ENCODE results near the gene USP6. TPM values are rescaled to one million over a fixed set of nuclear protein-coding genes. Genes with fewer than 3 reads are reported as not detected.
"Not testable (repeated sequence)": the region's sequence is repeated elsewhere in the genome, so short reads cannot be mapped to it uniquely, and the experiment has no call there.

Gene USP6
- total RNA-seq, 2 donors from 2014 or later: 0.13 TPM; not detected in 1

DNA sequence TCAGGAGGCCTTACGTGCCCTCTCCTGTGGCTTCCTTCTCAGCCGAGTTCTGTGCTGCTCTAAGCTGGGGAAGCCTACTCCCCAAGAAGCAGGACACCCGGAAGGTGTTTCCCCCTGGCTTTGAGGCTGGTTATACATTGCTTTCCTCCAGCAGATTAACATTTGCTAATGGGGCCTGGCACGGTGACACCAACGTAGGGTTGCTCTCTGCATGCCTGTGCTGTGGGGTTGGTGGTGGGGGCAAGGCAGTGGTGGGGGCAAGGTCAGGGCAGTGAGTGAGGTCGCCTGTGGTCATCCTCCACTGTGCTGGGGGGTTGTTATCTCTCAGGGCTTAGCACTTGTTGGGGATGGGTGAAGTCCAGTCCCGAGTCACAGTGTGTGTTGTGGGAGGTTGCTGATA lies 4.2 kb downstream of the USP6 start:
- H3K36me3 ChIP-seq: no peaks in the 10 kb centered on the region
- no peak overlapping the region for H3K4me3 ChIP-seq
- intact Hi-C loops (cut with DNase I): no loop called here
- DNase-seq: no peak
- no peak overlapping the region for H3K27ac ChIP-seq
- TF ChIP-seq, protein P1, sequence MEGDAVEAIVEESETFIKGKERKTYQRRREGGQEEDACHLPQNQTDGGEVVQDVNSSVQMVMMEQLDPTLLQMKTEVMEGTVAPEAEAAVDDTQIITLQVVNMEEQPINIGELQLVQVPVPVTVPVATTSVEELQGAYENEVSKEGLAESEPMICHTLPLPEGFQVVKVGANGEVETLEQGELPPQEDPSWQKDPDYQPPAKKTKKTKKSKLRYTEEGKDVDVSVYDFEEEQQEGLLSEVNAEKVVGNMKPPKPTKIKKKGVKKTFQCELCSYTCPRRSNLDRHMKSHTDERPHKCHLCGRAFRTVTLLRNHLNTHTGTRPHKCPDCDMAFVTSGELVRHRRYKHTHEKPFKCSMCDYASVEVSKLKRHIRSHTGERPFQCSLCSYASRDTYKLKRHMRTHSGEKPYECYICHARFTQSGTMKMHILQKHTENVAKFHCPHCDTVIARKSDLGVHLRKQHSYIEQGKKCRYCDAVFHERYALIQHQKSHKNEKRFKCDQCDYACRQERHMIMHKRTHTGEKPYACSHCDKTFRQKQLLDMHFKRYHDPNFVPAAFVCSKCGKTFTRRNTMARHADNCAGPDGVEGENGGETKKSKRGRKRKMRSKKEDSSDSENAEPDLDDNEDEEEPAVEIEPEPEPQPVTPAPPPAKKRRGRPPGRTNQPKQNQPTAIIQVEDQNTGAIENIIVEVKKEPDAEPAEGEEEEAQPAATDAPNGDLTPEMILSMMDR (IDR thresholded peaks at IDR 0.05): no peak
- H3K9me3 ChIP-seq: no peaks in the 10 kb centered on the region
- peaks cover 14% of the 10 kb centered on the region for H3K27me3 ChIP-seq
- no peak overlapping the region for H3K9ac ChIP-seq (ENCODE audit: low read depth in 2 of 2, low read length in 2 of 2)
- H3K4me1 ChIP-seq: no peaks in the 10 kb centered on the region

DNA sequence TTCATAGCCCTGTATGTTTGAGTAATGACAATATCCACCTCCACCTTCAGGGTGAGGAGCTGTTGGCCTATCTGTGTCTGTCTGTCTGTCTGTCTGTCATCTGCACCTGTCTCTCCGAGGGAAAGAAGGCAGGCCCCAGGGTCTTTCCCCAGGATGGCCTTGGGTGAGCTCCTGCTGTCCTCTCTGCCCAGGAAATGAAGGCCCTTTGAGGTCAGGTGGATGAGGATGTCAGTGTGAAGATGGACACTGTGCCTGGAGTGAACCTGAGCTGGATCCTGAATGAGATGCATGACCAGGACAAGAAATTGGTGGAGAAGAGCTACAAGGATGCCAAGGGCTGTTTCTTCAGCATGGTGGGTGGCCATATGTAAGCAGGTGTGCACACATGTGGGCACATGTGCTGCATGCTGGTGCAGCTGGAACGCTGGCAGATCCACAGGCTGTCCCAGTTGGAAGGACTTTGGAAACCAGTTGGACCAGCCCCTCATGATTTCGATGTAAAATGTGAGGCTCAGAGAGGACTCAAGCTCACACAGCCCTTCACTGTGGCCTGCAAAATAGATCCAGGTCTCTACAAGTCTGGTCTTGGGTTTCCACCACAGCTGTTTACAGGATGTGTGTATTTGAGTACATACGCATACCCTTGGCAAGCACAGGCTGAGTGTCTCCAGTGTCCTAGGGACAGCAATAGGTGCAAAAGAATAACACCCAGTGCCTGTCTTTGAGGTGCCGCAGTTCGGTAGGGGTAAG lies 4.8 kb downstream of the USP6 start:
- H3K27me3 ChIP-seq; intact Hi-C loops (cut with DNase I); H3K9ac ChIP-seq (ENCODE audit: low read depth in 2 of 2, low read length in 2 of 2); H3K9me3 ChIP-seq; H3K4me1 ChIP-seq; H3K4me3 ChIP-seq; H3K27ac ChIP-seq; H3K36me3 ChIP-seq; DNase-seq: not testable (repeated sequence)

DNA sequence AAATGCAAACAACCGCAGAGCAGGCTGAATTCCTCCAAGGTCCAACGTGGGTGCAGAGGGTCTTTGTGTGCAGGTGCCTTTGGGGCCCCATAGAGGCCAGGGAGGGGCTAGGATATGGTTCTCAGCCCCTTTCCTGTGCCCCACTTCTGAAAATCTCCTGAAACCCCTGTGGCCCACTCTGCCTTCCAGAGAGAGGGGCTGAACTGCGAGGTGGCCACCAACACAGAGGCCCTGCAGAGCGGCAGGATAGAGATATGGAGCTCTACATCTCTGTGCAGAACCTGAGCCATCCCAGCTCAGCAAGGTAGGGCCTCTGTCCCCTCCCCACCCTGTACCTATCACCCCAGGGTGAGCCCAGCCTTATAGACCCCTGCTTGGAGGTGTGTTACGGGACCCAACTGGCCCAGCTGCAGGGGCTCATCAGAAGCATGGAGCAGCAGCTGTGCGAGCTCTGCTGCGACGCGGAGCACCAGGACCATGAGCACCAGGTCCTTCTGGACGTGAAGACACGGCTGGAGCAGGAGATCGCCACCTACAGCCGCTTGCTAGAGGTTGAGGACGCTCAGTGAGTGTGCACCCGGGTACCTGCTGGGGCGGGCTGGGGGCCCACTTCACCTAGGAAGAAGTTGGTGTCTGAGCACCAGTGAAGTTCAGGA lies 5.5 kb downstream of the USP6 start:
- no peak for DNase-seq
- no peaks in the 10 kb centered on the region for H3K4me1 ChIP-seq
- H3K36me3 ChIP-seq: no peaks in the 10 kb centered on the region
- no peak overlapping the region for H3K9ac ChIP-seq (ENCODE audit: low read depth in 2 of 2, low read length in 2 of 2)
- intact Hi-C loops (cut with DNase I): no loop called here
- H3K9me3 ChIP-seq: no peaks in the 10 kb centered on the region
- H3K27me3 ChIP-seq: peaks cover 4% of the 10 kb centered on the region
- H3K27ac ChIP-seq: no peak overlapping the region
- TF ChIP-seq, protein P1 (IDR thresholded peaks at IDR 0.05): no peak
- no peak overlapping the region for H3K4me3 ChIP-seq

DNA sequence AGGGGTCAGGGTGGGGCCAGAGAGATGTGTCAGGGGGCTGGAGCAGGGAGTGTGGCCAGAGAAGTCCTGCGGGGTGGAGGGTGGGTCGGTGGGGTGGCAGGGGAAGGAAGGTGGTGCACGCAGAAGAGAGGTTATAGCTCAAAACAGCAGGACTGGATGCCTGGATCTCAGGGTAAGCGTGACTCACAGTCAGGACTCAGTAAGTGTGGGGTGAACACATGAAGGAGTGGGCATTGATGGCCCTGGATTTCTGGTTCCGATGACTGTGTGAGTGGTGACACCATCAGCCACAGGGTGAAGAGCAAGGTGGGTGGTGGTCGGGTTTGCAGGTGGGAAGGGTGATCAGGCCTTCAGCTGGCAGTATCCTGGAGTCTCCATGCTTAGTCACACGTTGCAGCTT lies 6.2 kb downstream of the USP6 start:
- intact Hi-C loops (cut with DNase I); H3K27me3 ChIP-seq; H3K27ac ChIP-seq; H3K36me3 ChIP-seq; H3K9me3 ChIP-seq; DNase-seq; H3K4me1 ChIP-seq; H3K9ac ChIP-seq (ENCODE audit: low read depth in 2 of 2, low read length in 2 of 2); H3K4me3 ChIP-seq: not testable (repeated sequence)

DNA sequence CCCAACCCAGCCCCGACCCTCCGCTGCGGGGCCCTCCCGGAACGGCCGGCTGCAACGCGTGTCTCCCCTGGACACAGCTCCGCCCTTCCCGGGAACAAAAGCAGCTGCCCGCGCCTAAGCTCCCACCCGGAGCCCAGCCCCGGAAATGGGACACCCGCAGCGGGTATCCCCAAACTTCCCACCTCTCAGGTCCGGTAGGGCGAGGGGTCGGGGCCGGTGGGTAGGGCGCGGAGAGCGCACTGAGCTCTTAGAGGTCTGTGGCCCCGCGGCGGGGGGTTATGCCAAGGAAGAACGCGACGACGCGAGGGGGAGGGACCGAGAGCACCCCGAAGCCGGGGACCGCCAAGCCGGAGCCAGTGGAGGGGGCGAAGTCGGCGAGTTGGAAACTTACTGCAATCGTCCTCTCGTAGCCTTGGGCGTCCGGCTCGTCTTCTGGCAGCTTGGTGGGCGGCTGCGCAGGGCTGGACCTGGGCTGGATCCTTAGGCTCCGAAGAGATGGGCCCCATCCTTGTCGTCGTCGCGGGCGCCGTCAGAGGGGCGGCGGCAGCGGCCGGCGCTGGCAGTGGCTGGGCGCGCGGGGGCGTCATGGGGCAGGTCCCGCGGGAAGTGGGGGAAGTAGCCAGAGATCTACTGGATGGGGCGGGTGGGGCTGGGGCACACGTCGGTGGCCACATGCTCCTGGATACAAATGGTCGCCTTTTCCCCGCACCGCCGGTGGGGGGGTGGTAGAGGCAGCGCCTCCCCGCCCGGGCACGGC lies 6.9 kb downstream of the USP6 start:
- intact Hi-C loops (cut with DNase I): no loop called here
- peak overlapping the region; percentile 34 to 44 for H3K9ac ChIP-seq (ENCODE audit: low read depth in 2 of 2, low read length in 2 of 2)
- peak overlapping the region; percentile 42 for H3K4me3 ChIP-seq
- no peaks in the 10 kb centered on the region for H3K4me1 ChIP-seq
- no peak for DNase-seq
- no peaks in the 10 kb centered on the region for H3K9me3 ChIP-seq
- TF ChIP-seq, protein P1 (IDR thresholded peaks at IDR 0.05): no peak
- no peaks in the 10 kb centered on the region for H3K36me3 ChIP-seq
- peaks cover 4% of the 10 kb centered on the region for H3K27me3 ChIP-seq
- H3K27ac ChIP-seq: no peak overlapping the region

DNA sequence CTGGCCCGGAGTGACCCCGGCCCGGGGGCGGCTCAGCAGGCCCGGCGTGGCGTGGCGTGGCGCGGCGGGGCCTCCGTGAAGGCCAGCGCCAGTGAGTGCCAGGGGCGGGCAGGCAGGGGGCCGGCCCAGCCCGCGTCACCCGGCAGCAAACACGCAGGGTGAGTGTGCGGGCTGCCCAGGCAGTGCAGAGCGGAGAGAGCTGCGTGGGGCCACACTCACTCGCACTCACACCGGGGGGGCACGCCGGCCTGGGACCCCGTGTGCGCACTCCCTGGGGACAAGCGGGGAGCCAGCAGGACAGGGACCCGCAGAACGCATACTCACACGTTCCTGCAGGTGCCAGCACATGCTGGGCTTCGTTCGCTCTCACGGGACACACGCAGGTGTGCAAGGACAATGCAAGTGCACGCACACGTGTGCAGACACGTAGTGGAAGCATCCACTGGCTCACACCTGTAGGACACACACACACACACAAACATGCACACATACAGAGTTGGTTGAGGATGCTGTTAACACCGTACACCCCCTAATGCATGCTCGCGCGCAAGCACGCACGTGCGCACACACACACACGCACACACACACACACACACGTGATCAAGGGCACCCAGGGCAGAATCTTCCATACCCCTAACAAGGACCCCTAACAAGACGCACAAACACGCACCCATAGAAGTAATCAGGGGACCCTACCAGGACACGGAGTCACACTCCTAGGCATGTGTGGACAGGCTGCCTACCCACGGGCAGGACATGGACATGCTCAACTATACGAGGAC lies 7.7 kb downstream of the USP6 start:
- DNase-seq: peak; percentile 11
- Histone ChIP-seq H3K9me3 (no peaks in the 10 kb centered on the region), H3K9ac (ENCODE audit: low read depth in 2 of 2, low read length in 2 of 2) (no peak overlapping the region), H3K27me3 (peaks cover 4% of the 10 kb centered on the region), H3K27ac (no peak overlapping the region), H3K4me1 (no peaks in the 10 kb centered on the region), H3K4me3 (peak overlapping the region; percentile 42), H3K36me3 (no peaks in the 10 kb centered on the region)
- intact Hi-C loops (cut with DNase I): no loop called here
- TF ChIP-seq, protein P1 (IDR thresholded peaks at IDR 0.05): no peak

DNA sequence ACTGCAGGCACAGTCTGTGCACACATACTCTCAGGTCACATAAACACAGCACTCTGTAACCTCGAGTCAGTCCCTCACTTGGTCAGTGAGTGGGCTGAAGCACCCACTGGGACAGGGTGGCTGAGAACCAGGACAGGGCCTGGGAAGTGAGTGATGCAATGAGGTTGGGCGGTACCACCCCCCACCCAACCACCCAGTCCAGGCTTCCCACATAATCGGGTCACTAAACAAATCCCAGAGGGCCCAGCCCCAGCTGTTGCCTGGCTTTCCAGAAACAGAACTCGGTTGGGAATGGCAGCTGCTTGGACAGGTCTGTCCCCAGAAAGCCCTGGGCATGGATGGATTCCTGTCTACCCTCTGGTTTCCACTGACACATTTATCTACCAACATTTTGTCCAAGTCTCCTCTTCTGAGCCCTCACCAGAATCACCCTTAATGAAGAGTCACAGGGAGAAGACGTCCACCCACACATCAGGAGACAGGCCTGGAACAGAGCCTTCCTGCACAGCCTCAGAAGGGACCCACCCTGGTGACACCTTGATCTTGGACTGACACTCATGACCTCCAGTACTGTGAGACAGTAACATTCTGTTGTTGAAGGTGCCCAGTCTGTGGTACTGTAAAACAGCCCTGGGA lies 8.4 kb downstream of the USP6 start:
- H3K4me3 ChIP-seq; H3K9ac ChIP-seq (ENCODE audit: low read depth in 2 of 2, low read length in 2 of 2); intact Hi-C loops (cut with DNase I); H3K27ac ChIP-seq; H3K36me3 ChIP-seq; H3K27me3 ChIP-seq; H3K4me1 ChIP-seq; H3K9me3 ChIP-seq: not testable (repeated sequence)
- DNase-seq: peak; percentile 12

DNA sequence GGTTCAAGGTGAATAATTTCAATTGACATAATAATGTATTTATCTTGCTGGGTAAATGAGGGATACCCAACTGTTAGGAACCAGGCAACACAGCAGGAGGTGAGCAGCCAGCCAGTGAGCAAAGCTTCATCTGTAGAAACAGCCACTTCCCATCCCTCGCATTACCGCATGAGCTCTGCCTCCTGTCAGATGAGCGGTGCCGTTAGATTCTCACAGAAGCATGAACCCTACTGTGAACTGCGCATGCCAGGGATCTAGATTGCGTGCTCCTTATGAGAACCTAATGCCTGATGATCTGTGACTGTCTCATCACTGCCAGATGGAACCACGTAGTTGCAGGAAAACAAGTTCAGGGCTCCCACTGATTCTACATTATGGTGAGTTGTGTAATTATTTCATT lies 9.1 kb downstream of the USP6 start:
- intact Hi-C loops (cut with DNase I); H3K27me3 ChIP-seq: not testable (repeated sequence)
- DNase-seq: peak; percentile 9

More for the DNA sequence above, 9.1 kb downstream of the USP6 start:
- H3K4me3 ChIP-seq; H3K9me3 ChIP-seq; H3K27ac ChIP-seq; H3K9ac ChIP-seq (ENCODE audit: low read depth in 2 of 2, low read length in 2 of 2); H3K4me1 ChIP-seq; H3K36me3 ChIP-seq: not testable (repeated sequence)

Data from colonic mucosa (tissue), 4 donors.